GM10266 (cell line): ENCODE results near the gene CDH10.

Experiments
- DNase-seq: peaks from one replicate; pipeline ENCODE4 v3.0.0; 2012; ENCODE audit errors: extremely low spot score
- TF ChIP-seq, protein P1 (sequence below): IDR thresholded peaks from 2 replicates; pipeline ENCODE4 v1.5.1; 2012; ENCODE audit warnings: mild to moderate bottlenecking, low read depth; ENCODE audit not compliant: control insufficient read depth, insufficient read depth; ENCODE audit errors: missing control alignments

The CDH10 gene

DNA sequence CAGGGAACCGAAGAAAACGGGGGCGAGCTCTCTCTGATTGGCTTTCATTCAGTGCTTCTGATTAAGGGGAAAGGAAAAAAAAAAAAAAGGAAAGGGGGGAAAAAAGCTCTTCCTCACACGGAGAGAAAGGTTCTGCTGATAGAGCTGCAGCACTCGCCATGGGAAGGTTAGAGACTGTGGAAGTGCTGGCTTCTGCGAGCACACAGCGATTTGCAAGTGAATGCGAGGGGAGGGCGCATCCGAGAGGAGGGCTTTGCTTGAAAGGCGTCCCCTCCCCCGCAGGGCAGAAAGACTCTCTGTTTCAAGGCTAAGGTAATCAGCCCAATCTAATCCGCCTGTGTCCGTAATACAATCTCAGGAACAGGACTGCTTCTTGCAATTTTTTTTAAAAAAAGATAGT, at the start of gene CDH10:
Gene CDH10 (minus strand): TSS at position 218 of the 400 bp plus-strand sequence. CDS start 51,488 bp downstream, outside the sequence.
- no peak for DNase-seq
- TF ChIP-seq, protein P1, sequence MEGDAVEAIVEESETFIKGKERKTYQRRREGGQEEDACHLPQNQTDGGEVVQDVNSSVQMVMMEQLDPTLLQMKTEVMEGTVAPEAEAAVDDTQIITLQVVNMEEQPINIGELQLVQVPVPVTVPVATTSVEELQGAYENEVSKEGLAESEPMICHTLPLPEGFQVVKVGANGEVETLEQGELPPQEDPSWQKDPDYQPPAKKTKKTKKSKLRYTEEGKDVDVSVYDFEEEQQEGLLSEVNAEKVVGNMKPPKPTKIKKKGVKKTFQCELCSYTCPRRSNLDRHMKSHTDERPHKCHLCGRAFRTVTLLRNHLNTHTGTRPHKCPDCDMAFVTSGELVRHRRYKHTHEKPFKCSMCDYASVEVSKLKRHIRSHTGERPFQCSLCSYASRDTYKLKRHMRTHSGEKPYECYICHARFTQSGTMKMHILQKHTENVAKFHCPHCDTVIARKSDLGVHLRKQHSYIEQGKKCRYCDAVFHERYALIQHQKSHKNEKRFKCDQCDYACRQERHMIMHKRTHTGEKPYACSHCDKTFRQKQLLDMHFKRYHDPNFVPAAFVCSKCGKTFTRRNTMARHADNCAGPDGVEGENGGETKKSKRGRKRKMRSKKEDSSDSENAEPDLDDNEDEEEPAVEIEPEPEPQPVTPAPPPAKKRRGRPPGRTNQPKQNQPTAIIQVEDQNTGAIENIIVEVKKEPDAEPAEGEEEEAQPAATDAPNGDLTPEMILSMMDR = no peak

DNA sequence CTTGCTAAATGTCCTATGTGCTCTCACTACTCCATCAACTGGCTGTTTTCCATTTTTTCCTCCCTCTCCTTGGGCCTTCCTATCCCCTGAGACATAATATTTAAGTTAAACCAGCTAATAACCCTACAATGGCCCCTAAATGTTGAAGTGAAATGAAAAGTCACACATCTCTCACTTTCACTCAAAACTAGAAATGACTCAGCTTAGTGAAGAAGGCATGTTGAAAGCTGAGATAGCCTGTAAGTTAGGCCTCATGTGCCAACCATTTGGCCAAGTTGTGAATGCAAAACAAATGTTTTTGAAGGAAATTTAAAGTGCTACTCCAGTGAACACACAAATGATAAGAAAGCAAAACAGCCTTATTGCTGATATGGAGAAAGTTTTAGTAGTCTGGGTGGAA, 48.8 kb upstream of the CDH10 start:
- TF ChIP-seq, protein P1 = no peak
- DNase-seq = no peak

DNA sequence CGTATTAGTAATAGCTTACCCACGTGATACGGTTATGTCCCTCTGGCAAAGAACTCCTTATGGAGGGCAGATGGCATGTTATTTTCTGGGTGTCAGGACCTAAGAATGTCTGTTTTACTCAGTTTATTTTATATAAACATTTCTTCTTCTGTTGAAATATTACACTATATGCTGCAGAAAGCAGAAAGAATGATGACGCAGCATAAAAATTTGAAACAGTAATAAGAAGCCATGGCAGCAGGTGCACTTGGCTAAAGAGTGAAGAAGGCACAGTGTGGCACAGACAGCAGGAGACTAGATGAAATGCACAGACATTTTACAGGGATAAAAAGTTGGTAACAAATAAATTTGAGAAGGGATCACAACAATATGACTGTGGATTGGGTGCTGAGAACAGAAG, 46.3 kb upstream of the CDH10 start:
- DNase-seq = no peak
- TF ChIP-seq, protein P1 = no peak

DNA sequence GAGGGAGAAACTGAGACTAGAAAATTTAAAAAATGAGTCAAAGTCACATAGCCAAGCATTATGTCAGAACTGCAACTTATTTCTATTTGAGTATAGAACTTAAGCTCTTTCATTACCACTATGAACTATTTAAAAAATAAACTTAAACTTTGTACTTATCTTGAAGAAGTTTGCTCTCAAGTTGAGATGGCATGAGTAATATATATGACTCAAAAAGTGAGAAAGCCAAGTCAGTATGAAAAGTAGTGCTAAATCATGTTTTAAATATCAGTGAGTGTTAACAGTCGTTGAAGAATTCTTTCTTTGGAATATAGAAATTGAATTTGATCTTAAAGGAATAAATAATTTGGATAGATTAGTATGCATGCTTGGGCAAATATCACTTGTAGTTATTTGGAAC, 36.3 kb upstream of the CDH10 start:
- no peak for DNase-seq
- TF ChIP-seq, protein P1 = no peak

DNA sequence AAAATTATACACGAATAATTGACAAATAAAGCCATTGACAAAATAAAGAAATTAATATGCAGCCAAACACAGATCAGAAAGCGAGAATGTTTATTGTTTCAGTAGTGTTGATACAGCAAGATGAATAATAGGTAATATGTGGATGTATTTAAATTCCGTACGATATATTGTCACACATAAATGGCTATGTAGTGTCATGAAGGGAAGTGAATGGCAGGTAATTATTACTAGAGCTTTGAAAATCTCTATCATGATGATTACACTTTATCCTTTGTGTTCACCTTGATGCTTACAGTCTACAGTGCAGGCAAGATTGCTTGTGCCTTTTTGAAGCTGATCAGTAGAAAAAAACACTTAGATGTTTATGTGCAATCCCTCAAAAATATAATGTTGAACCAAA, 23.3 kb upstream of the CDH10 start:
- no peak for DNase-seq
- TF ChIP-seq, protein P1 = no peak

DNA sequence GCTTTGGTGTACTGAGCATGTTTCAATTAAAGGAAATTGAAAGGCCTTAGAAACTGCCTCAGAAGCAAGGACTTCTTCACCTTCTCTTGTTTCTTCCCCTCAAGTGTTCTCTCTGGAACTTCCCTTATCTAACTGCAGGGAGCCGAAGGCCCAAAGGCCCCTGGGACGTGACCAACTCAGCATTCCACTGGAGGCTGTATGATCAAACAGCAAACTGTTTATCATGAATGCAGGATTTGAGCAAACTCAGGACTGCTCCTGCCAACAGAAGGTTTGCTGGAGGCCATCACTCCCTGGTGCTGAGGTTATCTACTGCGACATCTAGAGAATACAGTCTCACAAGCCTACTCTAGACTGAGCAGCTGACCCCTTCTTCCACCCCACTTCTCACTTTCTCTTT, 4.8 kb upstream of the CDH10 start:
- no peak for DNase-seq
- TF ChIP-seq, protein P1 = no peak

DNA sequence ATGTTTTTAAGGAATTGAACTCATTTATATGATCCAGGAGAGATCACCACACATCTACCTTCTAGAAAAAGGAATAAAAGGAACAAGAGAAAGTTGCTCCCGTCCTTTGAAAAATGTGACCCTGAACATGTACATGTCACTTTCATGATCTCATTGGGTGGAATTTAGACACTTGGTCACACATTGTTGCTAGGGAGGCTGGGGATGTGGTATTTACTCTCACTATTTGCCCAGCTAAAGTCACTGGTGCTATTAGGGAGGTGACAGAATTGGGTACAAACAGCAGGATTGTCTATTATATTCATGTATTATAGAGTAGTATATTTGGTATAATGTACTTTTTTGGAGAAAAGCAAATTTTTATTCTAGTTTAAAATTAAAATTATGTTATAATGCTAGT, 2.1 kb upstream of the CDH10 start:
- TF ChIP-seq, protein P1 = no peak
- DNase-seq = no peak

DNA sequence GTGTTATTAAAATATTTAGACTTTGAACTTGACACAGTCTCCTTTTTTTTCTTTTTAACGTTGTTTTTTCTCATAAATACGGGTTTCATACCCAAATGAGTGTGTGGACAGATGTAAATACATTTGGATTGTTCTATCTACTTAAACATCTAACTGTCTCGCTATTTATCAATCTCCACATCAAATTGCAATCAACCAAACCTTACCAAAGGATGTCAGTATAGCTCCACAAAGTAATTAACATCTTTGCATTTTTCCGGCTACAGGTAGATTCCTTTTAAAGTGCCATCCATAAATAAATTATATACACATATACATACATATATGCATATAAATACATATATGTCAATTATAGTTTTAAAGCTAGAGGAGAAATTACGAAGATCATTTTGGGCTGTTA, 705 bp upstream of the CDH10 start:
- DNase-seq = no peak
- TF ChIP-seq, protein P1 = no peak
